ENCODE measurements around the gene APOL1.
"Not testable (repeated sequence)": the region's sequence is repeated elsewhere in the genome, so short reads cannot be mapped to it uniquely, and the experiment has no call there.

DNA sequence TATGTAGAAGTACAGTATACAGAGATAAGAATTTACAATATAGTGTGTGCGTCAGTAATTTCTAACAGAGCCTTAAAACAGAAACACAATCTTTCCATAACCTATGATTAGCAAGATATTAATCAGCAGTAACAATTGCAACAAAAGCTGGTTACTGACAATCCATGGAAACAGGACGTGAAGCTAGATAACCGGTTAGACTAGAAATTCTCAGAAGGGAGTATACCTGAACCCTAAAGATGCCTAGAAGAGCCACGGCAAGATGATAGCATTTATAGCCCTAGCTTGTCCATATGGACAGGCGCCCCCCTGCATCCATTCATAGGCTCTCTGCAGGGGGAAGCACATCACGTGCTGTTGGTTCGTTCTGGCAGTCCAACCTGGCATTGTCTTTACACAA is 49.5 kb upstream of the APOL1 start:
- TF ChIP-seq CHD2 (IDR thresholded peaks at IDR 0.05; ENCODE audit: low read length, partially characterized antibody); CTCF (IDR thresholded peaks at IDR 0.05); EP300 (IDR thresholded peaks at IDR 0.05); RFX5 (IDR thresholded peaks at IDR 0.05); HES2 (IDR thresholded peaks at IDR 0.05); BHLHE40 (IDR thresholded peaks at IDR 0.05; ENCODE audit: low read depth, low read length); RAD21 (conservative IDR thresholded peaks at IDR 0.05 in 1 of 2, IDR thresholded peaks at IDR 0.05 in 1 of 2): not testable (repeated sequence)
- TF ChIP-seq, protein P1, sequence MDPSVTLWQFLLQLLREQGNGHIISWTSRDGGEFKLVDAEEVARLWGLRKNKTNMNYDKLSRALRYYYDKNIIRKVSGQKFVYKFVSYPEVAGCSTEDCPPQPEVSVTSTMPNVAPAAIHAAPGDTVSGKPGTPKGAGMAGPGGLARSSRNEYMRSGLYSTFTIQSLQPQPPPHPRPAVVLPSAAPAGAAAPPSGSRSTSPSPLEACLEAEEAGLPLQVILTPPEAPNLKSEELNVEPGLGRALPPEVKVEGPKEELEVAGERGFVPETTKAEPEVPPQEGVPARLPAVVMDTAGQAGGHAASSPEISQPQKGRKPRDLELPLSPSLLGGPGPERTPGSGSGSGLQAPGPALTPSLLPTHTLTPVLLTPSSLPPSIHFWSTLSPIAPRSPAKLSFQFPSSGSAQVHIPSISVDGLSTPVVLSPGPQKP (IDR thresholded peaks at IDR 0.05; ENCODE audit: low read depth, low read length): not testable (repeated sequence)
- TF ChIP-seq, protein P2, sequence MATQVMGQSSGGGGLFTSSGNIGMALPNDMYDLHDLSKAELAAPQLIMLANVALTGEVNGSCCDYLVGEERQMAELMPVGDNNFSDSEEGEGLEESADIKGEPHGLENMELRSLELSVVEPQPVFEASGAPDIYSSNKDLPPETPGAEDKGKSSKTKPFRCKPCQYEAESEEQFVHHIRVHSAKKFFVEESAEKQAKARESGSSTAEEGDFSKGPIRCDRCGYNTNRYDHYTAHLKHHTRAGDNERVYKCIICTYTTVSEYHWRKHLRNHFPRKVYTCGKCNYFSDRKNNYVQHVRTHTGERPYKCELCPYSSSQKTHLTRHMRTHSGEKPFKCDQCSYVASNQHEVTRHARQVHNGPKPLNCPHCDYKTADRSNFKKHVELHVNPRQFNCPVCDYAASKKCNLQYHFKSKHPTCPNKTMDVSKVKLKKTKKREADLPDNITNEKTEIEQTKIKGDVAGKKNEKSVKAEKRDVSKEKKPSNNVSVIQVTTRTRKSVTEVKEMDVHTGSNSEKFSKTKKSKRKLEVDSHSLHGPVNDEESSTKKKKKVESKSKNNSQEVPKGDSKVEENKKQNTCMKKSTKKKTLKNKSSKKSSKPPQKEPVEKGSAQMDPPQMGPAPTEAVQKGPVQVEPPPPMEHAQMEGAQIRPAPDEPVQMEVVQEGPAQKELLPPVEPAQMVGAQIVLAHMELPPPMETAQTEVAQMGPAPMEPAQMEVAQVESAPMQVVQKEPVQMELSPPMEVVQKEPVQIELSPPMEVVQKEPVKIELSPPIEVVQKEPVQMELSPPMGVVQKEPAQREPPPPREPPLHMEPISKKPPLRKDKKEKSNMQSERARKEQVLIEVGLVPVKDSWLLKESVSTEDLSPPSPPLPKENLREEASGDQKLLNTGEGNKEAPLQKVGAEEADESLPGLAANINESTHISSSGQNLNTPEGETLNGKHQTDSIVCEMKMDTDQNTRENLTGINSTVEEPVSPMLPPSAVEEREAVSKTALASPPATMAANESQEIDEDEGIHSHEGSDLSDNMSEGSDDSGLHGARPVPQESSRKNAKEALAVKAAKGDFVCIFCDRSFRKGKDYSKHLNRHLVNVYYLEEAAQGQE (IDR thresholded peaks at IDR 0.05): not testable (repeated sequence)
